CD4-positive, alpha-beta T cell treated with Interleukin-12 subunit alpha and Interleukin-12 subunit beta, for 1 hour (primary cell): Measurements from ENCODE around the gene PIK3CB.
A peak's percentile ranks its signal among the peaks of the same experiment; 100 is the strongest.
"Not testable (repeated sequence)": the region's sequence is repeated elsewhere in the genome, so short reads cannot be mapped to it uniquely, and the experiment has no call there.

Experiments used
- DNase-seq: peaks from one replicate; pipeline ENCODE4 v3.0.0-alpha.2; 2020

PIK3CB gene

GRCh38 chr3:138678086-138678485, 156.6 kb downstream of the PIK3CB start:
- no peak for DNase-seq

DNA sequence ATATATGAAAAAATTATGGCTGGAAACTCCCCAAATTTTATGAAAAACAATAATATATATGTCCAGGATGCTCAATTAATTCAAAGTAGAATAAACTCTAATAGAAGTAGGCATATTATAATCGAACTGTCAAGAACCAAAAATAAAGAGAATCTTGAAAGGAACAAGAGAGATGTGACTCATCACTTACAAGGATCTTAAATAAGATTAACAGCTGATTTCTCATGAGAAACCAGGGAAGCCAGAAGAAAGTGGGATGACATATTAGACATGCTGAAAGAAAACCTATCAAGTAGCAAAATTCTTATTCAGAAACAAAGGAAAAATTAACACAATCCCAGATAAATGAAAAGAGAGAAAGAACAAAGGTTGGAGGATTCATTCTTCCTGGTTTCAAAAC, 159.3 kb downstream of the PIK3CB start:
- no peak for DNase-seq

DNA sequence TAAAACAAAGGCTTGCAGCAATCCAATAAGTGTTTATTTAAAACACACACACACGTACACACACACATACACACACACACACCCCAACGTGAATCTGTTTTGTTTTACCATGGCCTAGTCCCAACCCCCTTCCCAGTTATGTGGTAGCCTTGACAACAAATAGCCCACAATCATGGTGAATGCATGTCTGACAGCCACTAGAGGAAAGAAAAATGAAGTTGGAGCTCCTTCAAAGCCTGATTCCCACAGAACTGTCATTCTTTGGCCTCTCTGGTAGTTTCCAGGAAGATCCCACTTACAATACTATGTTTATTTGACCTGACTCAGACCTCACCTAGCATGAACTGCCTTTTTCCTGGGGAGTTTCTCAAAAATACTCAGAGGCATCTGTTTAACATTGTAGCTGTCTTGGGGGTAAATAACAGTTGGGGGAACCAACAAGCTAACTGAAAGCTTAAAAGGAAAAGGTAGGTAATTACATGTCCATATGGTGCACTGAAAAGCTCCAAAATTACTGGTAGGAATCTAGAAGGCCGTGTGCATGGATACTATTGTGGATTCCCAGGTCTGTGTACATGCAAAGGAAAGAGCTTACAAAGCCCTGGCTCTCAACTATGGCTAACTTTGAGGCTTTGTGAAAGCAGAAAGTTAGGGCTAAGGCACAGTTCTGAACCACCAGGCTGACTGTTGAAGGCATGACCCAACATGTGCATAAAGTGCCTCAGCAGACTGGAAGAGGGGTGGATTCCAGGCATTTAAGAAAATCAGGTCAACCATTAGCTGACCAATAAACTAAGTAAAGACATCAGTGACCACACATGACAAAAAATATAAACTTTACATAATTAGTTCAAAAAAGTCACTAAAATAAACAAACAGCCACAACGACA, 160.8 kb downstream of the PIK3CB start:
- DNase-seq: no peak

- no peak for DNase-seq
Observed at GRCh38 chr3:138670407-138670806, 164.3 kb downstream of the PIK3CB start.

GRCh38 chr3:138668107-138668506, 166.6 kb downstream of the PIK3CB start:
- DNase-seq: no peak

- no peak for DNase-seq
Observed at GRCh38 chr3:138657508-138657907, 177.2 kb downstream of the PIK3CB start.

DNA sequence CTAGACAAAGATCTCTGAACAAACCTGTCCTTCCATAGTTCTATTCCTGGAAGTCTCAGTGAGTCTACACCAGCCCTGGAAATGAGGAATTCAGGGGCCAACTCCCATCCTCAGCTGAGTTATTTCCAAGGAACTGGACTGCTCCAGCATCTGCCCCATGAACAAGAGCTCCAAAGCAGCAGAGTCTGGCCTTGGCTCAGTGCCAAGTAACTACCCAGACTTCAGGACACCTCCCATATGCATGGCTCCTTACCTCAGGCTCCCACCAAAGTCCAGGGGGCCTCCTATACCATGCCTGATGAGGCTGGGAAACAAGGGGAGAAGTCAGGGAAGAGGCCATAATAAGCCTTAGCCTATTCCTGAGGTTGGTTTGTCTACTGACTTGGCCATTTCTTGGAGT, 181.2 kb downstream of the PIK3CB start:
- no peak for DNase-seq

GRCh38 chr3:138649134-138649533, 185.6 kb downstream of the PIK3CB start:
- DNase-seq: no peak

- no peak for DNase-seq
Observed at GRCh38 chr3:138646513-138646912, 188.2 kb downstream of the PIK3CB start.

GRCh38 chr3:138646008-138646407, 188.7 kb downstream of the PIK3CB start:
- DNase-seq: no peak

GRCh38 chr3:138642927-138643253, 191.8 kb downstream of the PIK3CB start:
- no peak for DNase-seq

DNA sequence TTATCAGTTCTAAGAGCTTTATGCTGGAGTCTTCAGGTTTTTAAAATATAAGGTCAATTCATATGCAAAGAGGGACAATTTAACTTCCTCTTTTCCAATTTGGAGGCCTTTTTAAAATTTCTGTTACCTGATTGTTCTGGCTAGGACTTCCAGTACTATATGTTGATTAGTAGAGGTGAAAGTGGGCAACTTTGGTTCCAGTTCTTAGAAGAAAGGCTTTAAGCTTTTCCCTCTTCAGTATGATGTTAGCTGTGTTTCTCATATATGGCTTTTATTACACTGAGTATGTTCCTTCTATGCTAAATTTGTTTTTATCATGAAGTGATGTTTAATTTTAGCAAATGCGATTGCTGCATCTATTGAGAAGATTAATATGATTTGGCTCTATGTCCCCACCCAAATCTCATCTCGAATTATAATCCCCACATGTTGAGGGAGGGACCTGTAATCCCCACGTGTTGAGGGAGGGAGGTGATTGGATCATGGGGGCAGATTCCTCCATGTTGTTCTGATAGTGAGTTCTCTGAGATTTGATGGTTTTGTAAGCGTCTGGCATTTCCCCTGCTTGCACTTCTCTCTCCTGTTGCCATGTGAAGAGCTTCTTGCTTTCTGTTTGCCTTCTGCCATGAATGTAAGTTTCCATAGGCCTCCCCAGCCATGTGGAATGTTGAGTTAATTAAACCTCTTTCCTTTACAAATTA, 192.4 kb downstream of the PIK3CB start:
- no peak for DNase-seq

- DNase-seq: no peak
Observed at GRCh38 chr3:138640537-138640936, 194.2 kb downstream of the PIK3CB start.

DNA sequence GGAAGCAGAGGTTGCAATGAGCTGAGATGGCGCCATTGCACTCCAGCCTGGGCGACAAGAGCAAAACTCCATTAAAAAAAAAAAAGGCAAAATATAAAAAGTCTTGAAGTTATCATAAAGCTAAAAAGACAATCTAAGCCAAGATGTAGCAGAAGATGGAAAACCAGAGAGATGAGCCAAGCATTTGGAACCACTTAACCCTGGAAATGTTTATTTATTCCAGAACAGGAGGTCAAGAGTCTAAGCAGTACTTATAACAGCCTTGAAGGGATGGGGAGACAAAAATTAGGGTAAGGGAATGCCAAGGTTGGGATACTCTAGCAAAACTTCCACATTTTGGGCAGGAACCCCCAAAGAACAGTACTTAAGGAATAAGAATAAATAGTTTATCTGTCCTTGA, 196.1 kb downstream of the PIK3CB start:
- no peak for DNase-seq

DNA sequence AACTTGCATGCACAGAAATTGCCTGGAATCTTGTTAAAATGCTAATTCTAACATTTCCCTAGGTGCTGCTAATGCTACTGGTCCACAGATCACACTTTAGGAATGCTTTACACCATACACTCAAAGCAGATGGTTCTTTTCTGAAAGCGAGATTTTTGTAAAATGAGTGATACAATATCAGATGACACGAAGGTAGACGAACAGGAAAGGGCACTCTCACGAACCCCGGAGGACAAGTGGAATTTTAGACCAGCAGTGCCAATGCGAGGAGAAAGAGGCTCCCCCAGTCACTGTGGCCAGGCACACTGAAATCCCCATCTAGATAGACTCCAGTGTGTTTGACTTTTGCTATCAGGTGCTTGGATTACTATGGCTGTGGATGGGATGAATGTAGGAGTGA, 205.2 kb downstream of the PIK3CB start:
- no peak for DNase-seq

GRCh38 chr3:138625707-138626365, 208.9 kb downstream of the PIK3CB start:
- DNase-seq: no peak

DNA sequence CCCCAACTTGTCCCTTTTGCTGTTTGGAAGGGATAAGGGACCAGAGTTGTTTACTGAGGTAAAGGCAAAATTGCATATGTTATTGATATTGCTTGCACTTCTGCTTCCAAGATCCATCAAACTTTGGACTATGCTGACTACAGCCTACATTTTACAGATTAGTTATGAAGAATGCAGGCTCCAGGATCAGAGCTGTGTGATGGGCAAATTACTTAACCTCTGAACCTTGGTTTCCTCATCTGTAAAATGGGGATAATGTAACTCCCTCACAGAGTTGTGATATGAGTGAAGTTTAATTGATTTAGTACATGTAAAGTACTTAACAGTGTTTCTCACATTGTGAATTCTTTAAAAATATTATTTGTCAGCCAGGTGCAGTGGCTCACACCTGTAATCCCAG, 210.2 kb downstream of the PIK3CB start:
- DNase-seq: no peak

DNA sequence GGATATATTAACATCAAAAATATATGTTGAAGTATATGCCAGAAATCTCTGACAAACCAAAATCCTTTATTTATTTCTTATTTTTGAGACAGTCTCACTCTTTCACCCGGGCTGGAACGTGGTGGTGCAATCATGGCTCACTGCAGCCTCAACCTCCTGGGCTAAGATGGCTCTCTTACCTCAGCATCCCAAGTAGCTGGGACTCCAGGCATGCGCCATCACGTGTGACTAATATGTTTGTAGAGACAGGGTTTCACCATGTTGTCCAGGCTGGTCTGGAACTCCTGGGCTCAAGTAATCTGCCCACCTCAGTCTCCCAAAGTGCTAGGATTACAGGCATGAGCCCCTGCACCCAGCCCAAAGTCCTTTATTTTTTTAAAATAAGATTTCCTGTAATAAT, 214.3 kb downstream of the PIK3CB start:
- DNase-seq: no peak

- no peak for DNase-seq
Observed at GRCh38 chr3:138615462-138615861, 219.3 kb downstream of the PIK3CB start.

DNA sequence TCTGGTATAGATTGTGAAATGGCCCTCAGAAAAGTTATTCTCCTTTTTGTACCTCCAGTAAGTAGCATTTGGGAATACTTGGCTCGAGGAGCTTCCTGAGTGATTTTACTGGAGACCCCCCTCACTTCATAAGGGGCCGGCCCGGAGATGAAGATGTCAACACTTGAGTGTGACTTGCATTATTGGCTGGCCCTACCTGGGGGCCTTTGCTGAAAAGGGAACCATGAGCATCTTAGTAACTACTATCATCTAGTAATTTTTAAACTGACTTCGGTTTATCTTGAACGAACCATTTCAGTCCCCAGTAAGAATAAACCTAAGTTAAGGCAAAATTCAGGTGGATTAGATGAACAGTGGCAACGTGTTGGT, 224.8 kb downstream of the PIK3CB start:
- no peak for DNase-seq

GRCh38 chr3:138608322-138609135, 226.2 kb downstream of the PIK3CB start, which contains the start of gene FAIM:
Gene FAIM (plus strand): TSS chr3:138608771. CDS start chr3:138619727, 10,956 bp downstream.
- peak; percentile 76 for DNase-seq

DNA sequence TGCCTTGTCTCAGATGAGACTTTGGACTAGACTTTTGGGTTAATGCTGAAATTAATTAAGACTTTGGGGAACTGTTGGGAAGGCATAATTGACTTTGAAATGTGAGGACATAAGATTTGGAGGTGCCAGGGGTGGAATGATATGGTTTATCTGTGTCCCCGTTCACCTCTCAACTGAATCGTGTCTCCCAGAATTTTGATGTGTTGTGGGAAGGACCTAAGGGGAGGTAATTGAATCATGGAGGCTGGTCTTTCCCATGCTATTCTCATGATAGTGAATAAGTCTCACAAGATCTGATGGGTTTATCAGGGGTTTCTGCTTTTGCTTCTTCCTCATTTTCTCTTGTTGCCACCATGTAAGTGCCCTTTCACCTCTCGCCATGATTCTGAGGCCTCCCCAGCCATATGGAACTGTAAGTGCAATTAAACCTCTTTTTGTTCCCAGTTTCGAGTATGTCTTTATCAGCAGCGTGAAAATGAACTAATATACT, 230.6 kb downstream of the PIK3CB start:
- DNase-seq: not testable (repeated sequence)
